Measurements from ENCODE around the gene CYTH2.

CYTH2 gene

GRCh38 chr19:48500830-48501493 lies 31.8 kb downstream of the CYTH2 start:
- no peaks in the 10 kb centered on the region for H3K27me3 ChIP-seq (ENCODE audit: low read depth)
- in situ Hi-C loops (cut with MboI; ENCODE audit: low sequenced_read_pairs), result no loop called here
- no peaks in the 10 kb centered on the region for H3K9me3 ChIP-seq
- peaks cover 4% of the 10 kb centered on the region for H3K4me1 ChIP-seq
- peak overlapping the region; percentile 28 for H3K4me3 ChIP-seq
- no peaks in the 10 kb centered on the region for H3K36me3 ChIP-seq (replicated peaks)
- no peak for DNase-seq (ENCODE audit: low spot score in 2 of 2)

GRCh38 chr19:48501494-48502349 lies 32.6 kb downstream of the CYTH2 start:
- Histone ChIP-seq H3K9me3 (no peaks in the 10 kb centered on the region), H3K27me3 (ENCODE audit: low read depth) (no peaks in the 10 kb centered on the region), H3K36me3 (replicated peaks) (no peaks in the 10 kb centered on the region), H3K4me3 (peak overlapping the region; percentile 38), H3K4me1 (peaks cover 4% of the 10 kb centered on the region)
- in situ Hi-C loops (cut with MboI; ENCODE audit: low sequenced_read_pairs), result no loop called here
- DNase-seq (ENCODE audit: low spot score in 2 of 2), result peak; percentile 94 to 100

GRCh38 chr19:48502350-48503018 lies 33.3 kb downstream of the CYTH2 start:
- peak overlapping the region; percentile 38 for H3K4me3 ChIP-seq
- H3K4me1 ChIP-seq, result peaks cover 4% of the 10 kb centered on the region
- no peaks in the 10 kb centered on the region for H3K36me3 ChIP-seq (replicated peaks)
- H3K9me3 ChIP-seq, result no peaks in the 10 kb centered on the region
- no peak for DNase-seq (ENCODE audit: low spot score in 2 of 2)
- no peaks in the 10 kb centered on the region for H3K27me3 ChIP-seq (ENCODE audit: low read depth)
- in situ Hi-C loops (cut with MboI; ENCODE audit: low sequenced_read_pairs), result no loop called here

GRCh38 chr19:48506138-48506733 lies 37.1 kb downstream of the CYTH2 start:
- Histone ChIP-seq H3K4me3 (no peak overlapping the region), H3K4me1 (peaks cover 3% of the 10 kb centered on the region), H3K27me3 (ENCODE audit: low read depth) (no peaks in the 10 kb centered on the region), H3K36me3 (replicated peaks) (no peaks in the 10 kb centered on the region), H3K9me3 (no peaks in the 10 kb centered on the region)
- DNase-seq (ENCODE audit: low spot score in 2 of 2), result peak in 1 of 2 experiments; percentile 51
- in situ Hi-C loops (cut with MboI; ENCODE audit: low sequenced_read_pairs), result loop anchor here (5.0 kb wide), 1 partner anchor 81 kb away; no protein-coding TSS in a partner anchor

GRCh38 chr19:48507911-48508439 lies 38.8 kb downstream of the CYTH2 start:
- H3K36me3 ChIP-seq (replicated peaks), result no peaks in the 10 kb centered on the region
- H3K4me1 ChIP-seq, result 0 out of 2 replicates have a peak, but pooled peaks cover 2% of the 10 kb centered on the region
- in situ Hi-C loops (cut with MboI; ENCODE audit: low sequenced_read_pairs), result loop anchor here (5.0 kb wide), 1 partner anchor 79 kb away; no protein-coding TSS in a partner anchor
- no peak overlapping the region for H3K4me3 ChIP-seq
- H3K27me3 ChIP-seq (ENCODE audit: low read depth), result no peaks in the 10 kb centered on the region
- no peaks in the 10 kb centered on the region for H3K9me3 ChIP-seq
- no peak for DNase-seq (ENCODE audit: low spot score in 2 of 2)

GRCh38 chr19:48508729-48509411 lies 39.7 kb downstream of the CYTH2 start:
- H3K27me3 ChIP-seq (ENCODE audit: low read depth), result no peaks in the 10 kb centered on the region
- no peak for DNase-seq (ENCODE audit: low spot score in 2 of 2)
- in situ Hi-C loops (cut with MboI; ENCODE audit: low sequenced_read_pairs), result loop anchor here (5.0 kb wide), 1 partner anchor 78 kb away; no protein-coding TSS in a partner anchor
- H3K9me3 ChIP-seq, result no peaks in the 10 kb centered on the region
- H3K36me3 ChIP-seq (replicated peaks), result no peaks in the 10 kb centered on the region
- no peak overlapping the region for H3K4me3 ChIP-seq
- 0 out of 2 replicates have a peak, but pooled peaks cover 2% of the 10 kb centered on the region for H3K4me1 ChIP-seq

GRCh38 chr19:48509467-48510194 lies 40.5 kb downstream of the CYTH2 start:
- peaks cover 6% of the 10 kb centered on the region for H3K4me1 ChIP-seq
- no peak overlapping the region for H3K4me3 ChIP-seq
- no peak for DNase-seq (ENCODE audit: low spot score in 2 of 2)
- in situ Hi-C loops (cut with MboI; ENCODE audit: low sequenced_read_pairs), result loop anchor here (5.0 kb wide), 1 partner anchor 78 kb away; no protein-coding TSS in a partner anchor
- no peaks in the 10 kb centered on the region for H3K9me3 ChIP-seq
- no peaks in the 10 kb centered on the region for H3K36me3 ChIP-seq (replicated peaks)
- H3K27me3 ChIP-seq (ENCODE audit: low read depth), result no peaks in the 10 kb centered on the region

GRCh38 chr19:48510421-48511268 lies 41.5 kb downstream of the CYTH2 start:
- peak; percentile 46 to 81 for DNase-seq (ENCODE audit: low spot score in 2 of 2)
- Histone ChIP-seq H3K36me3 (replicated peaks) (no peaks in the 10 kb centered on the region), H3K9me3 (no peaks in the 10 kb centered on the region), H3K4me1 (peaks cover 6% of the 10 kb centered on the region), H3K4me3 (no peak overlapping the region), H3K27me3 (ENCODE audit: low read depth) (no peaks in the 10 kb centered on the region)
- in situ Hi-C loops (cut with MboI; ENCODE audit: low sequenced_read_pairs), result no loop called here

- in situ Hi-C loops (cut with MboI; ENCODE audit: low sequenced_read_pairs), result no loop called here
- no peak for DNase-seq (ENCODE audit: low spot score in 2 of 2)
- Histone ChIP-seq H3K9me3 (no peaks in the 10 kb centered on the region), H3K27me3 (ENCODE audit: low read depth) (no peaks in the 10 kb centered on the region), H3K4me1 (peaks cover 6% of the 10 kb centered on the region), H3K4me3 (no peak overlapping the region), H3K36me3 (replicated peaks) (no peaks in the 10 kb centered on the region)
These were observed 42.2 kb downstream of the CYTH2 start for GRCh38 chr19:48511321-48511731.

GRCh38 chr19:48511800-48512503 lies 42.8 kb downstream of the CYTH2 start, which contains the start of gene LMTK3:
Gene LMTK3 (minus strand): TSS chr19:48511835. CDS start chr19:48511576, 259 bp downstream.
- Histone ChIP-seq H3K27me3 (ENCODE audit: low read depth) (no peaks in the 10 kb centered on the region), H3K9me3 (no peaks in the 10 kb centered on the region), H3K4me1 (peaks cover 6% of the 10 kb centered on the region), H3K4me3 (no peak within 1 kb of the TSS), H3K36me3 (replicated peaks) (no peaks in the 10 kb centered on the region)
- peak in 1 of 2 experiments; percentile 65 for DNase-seq (ENCODE audit: low spot score in 2 of 2)
- in situ Hi-C loops (cut with MboI; ENCODE audit: low sequenced_read_pairs), result no loop called here
